Duodenal mucosa (tissue), 2 donors: ENCODE data around the gene CEP85L.

Experiments
- H3K27ac ChIP-seq: one replicate; pipeline ENCODE4 v1.7.0; 2013; ENCODE audit warnings: low read depth, low read length
- H3K27me3 ChIP-seq, 2 donors: one replicate each; pipeline ENCODE4 v1.7.0; 2013; ENCODE audit warnings: low read length in 2 of 2, control low read depth in 1 of 2; ENCODE audit not compliant: insufficient read depth in 2 of 2, control insufficient read depth in 1 of 2
- H3K36me3 ChIP-seq, 2 donors: one replicate each; pipeline ENCODE4 v1.7.0; 2013; ENCODE audit warnings: low read length in 2 of 2, control low read depth in 1 of 2; ENCODE audit not compliant: insufficient read depth in 2 of 2, control insufficient read depth in 1 of 2
- H3K4me1 ChIP-seq, 2 donors: one replicate each; pipeline ENCODE4 v1.7.0; 2013; ENCODE audit warnings: low read length in 2 of 2, control low read depth in 1 of 2; ENCODE audit not compliant: insufficient read depth in 2 of 2, control insufficient read depth in 1 of 2
- H3K4me3 ChIP-seq, 2 donors: one replicate each; pipeline ENCODE4 v1.7.0; 2013; ENCODE audit warnings: low read length in 2 of 2, low read depth in 1 of 2
- H3K9ac ChIP-seq, 2 donors: one replicate each; pipeline ENCODE4 v1.7.0; 2013; ENCODE audit warnings: low read length in 2 of 2, low read depth in 1 of 2
- H3K9me3 ChIP-seq, 2 donors: one replicate each; pipeline ENCODE4 v1.7.0; 2013; ENCODE audit warnings: low read length in 2 of 2, control low read depth in 1 of 2; ENCODE audit not compliant: control insufficient read depth in 1 of 2

CEP85L gene

GRCh38 chr6:118651282-118652050 is at the start of gene CEP85L:
Gene CEP85L (minus strand): TSS chr6:118651591. CDS start chr6:118651269, 322 bp downstream.
- peak within 1 kb of the TSS; percentile 59 to 68 for H3K9ac ChIP-seq
- H3K4me1 ChIP-seq = peaks cover 10 to 11% of the 10 kb centered on the region in 2 donors
- peak within 1 kb of the TSS; percentile 94 for H3K27ac ChIP-seq
- no peaks in the 10 kb centered on the region for H3K9me3 ChIP-seq
- peaks cover 3 to 13% of the 10 kb centered on the region in 2 donors for H3K27me3 ChIP-seq
- H3K4me3 ChIP-seq = peak within 1 kb of the TSS; percentile 64 to 85
- H3K36me3 ChIP-seq = no peaks in the 10 kb centered on the region

- Histone ChIP-seq H3K4me1 (peaks cover 4 to 5% of the 10 kb centered on the region in 2 donors), H3K9me3 (no peaks in the 10 kb centered on the region), H3K9ac (no peak overlapping the region), H3K4me3 (no peak overlapping the region), H3K36me3 (no peaks in the 10 kb centered on the region), H3K27me3 (no peaks in the 10 kb centered on the region), H3K27ac (no peak overlapping the region)
These were observed 49.1 kb upstream of the CEP85L start for GRCh38 chr6:118700531-118700930.

GRCh38 chr6:118697554-118697953 is 46.2 kb upstream of the CEP85L start:
- H3K9ac ChIP-seq = no peak overlapping the region
- no peak overlapping the region for H3K27ac ChIP-seq
- no peak overlapping the region for H3K4me3 ChIP-seq
- no peaks in the 10 kb centered on the region for H3K36me3 ChIP-seq
- no peaks in the 10 kb centered on the region for H3K27me3 ChIP-seq
- no peaks in the 10 kb centered on the region for H3K4me1 ChIP-seq
- H3K9me3 ChIP-seq = no peaks in the 10 kb centered on the region

- Histone ChIP-seq H3K4me1 (no peaks in the 10 kb centered on the region), H3K27me3 (no peaks in the 10 kb centered on the region), H3K9me3 (no peaks in the 10 kb centered on the region), H3K9ac (no peak overlapping the region), H3K36me3 (no peaks in the 10 kb centered on the region), H3K4me3 (no peak overlapping the region), H3K27ac (no peak overlapping the region)
These were observed 44.9 kb upstream of the CEP85L start for GRCh38 chr6:118696271-118696670.

- no peak overlapping the region for H3K9ac ChIP-seq
- H3K4me3 ChIP-seq = no peak overlapping the region
- H3K27me3 ChIP-seq = no peaks in the 10 kb centered on the region
- no peak overlapping the region for H3K27ac ChIP-seq
- H3K36me3 ChIP-seq = no peaks in the 10 kb centered on the region
- no peaks in the 10 kb centered on the region for H3K9me3 ChIP-seq
- no peaks in the 10 kb centered on the region for H3K4me1 ChIP-seq
These were observed 42.2 kb upstream of the CEP85L start for GRCh38 chr6:118693562-118693961.

GRCh38 chr6:118685823-118686449 is 34.5 kb upstream of the CEP85L start:
- no peak overlapping the region for H3K4me3 ChIP-seq
- H3K9ac ChIP-seq = no peak overlapping the region
- H3K27me3 ChIP-seq = no peaks in the 10 kb centered on the region
- no peaks in the 10 kb centered on the region for H3K9me3 ChIP-seq
- H3K36me3 ChIP-seq = no peaks in the 10 kb centered on the region
- H3K27ac ChIP-seq = no peak overlapping the region
- H3K4me1 ChIP-seq = no peaks in the 10 kb centered on the region

- no peaks in the 10 kb centered on the region for H3K9me3 ChIP-seq
- H3K4me1 ChIP-seq = no peaks in the 10 kb centered on the region
- no peak overlapping the region for H3K4me3 ChIP-seq
- H3K9ac ChIP-seq = no peak overlapping the region
- no peaks in the 10 kb centered on the region for H3K36me3 ChIP-seq
- no peaks in the 10 kb centered on the region for H3K27me3 ChIP-seq
- no peak overlapping the region for H3K27ac ChIP-seq
These were observed 32.8 kb upstream of the CEP85L start for GRCh38 chr6:118683881-118684872.

- Histone ChIP-seq H3K9me3 (no peaks in the 10 kb centered on the region), H3K4me3 (no peak overlapping the region), H3K36me3 (no peaks in the 10 kb centered on the region), H3K27ac (no peak overlapping the region), H3K4me1 (no peaks in the 10 kb centered on the region), H3K9ac (no peak overlapping the region), H3K27me3 (no peaks in the 10 kb centered on the region)
These were observed 29.2 kb upstream of the CEP85L start for GRCh38 chr6:118680452-118681095.

GRCh38 chr6:118679327-118679901 is 28.0 kb upstream of the CEP85L start:
- no peak overlapping the region for H3K4me3 ChIP-seq
- no peak overlapping the region for H3K9ac ChIP-seq
- no peaks in the 10 kb centered on the region for H3K36me3 ChIP-seq
- no peaks in the 10 kb centered on the region for H3K4me1 ChIP-seq
- no peaks in the 10 kb centered on the region for H3K9me3 ChIP-seq
- H3K27me3 ChIP-seq = no peaks in the 10 kb centered on the region
- no peak overlapping the region for H3K27ac ChIP-seq
